NCI-H82 treated with DMSO at 0.1 percent for 48 hours (cell line): Measurements from ENCODE around the gene NT5C2.
A peak's percentile ranks its signal among the peaks of the same experiment; 100 is the strongest.
"Not testable (repeated sequence)": the region's sequence is repeated elsewhere in the genome, so short reads cannot be mapped to it uniquely, and the experiment has no call there.

Experiments
- DNase-seq: peaks from one replicate; lab custom pipeline; 2025; ENCODE audit not compliant: unreplicated experiment; lab: John Stamatoyannopoulos, UW

NT5C2 gene

DNA sequence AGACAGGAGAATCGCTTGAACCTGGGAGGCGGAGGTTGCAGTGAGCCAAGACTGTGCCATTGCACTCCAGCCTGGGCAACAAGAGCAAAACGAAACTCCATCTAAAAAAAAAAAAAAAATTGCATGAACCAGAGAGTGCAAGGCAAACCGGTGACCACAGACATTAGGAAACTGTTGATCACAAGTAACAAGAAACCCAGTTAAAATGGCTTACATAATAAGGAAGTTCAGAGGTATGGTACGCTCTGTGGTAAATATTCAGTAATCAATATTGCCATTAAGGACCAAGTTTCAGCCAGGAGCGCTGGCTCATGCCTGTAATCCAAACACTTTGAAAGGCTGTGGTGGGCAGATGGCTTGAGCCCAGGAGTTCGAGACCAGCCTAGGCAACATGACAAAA, 9.2 kb upstream of the NT5C2 start:
- DNase-seq: no peak

DNA sequence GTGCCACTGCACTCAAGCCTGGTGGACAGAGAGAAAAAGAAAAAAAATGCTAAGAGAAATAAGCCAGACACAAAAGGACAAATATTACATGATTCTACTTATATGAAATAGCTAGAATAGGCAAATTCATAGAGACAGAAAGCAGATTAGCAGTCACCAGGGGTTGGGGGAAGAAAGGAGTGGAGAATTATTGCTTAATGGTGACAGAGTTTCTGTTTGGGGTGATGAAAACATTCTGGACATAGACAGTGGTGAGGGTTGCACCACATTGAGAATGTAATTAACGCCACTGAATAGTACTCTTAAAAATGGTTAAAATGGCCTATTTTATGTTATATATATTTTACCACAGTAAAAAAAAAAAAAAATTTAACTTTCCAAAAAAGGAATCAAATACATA, 6.4 kb upstream of the NT5C2 start:
- no peak for DNase-seq

DNA sequence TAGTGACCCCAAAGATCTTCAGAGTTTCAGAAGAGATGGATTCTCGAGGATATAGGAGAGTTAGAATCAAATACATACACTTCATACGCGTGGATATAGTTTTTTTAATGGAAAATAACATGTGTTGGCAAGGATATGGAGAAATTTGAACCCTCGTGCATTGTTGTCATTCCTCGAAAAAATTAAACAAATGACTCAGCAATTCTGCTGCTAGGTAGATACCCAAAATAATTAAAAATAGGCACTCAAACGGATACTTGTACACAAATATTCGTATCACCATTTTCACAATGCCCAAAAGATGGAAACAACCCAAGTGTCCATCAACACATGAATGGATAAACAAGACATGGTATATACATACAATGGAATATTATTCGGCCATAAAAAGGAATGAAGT, 5.6 kb upstream of the NT5C2 start:
- no peak for DNase-seq

DNA sequence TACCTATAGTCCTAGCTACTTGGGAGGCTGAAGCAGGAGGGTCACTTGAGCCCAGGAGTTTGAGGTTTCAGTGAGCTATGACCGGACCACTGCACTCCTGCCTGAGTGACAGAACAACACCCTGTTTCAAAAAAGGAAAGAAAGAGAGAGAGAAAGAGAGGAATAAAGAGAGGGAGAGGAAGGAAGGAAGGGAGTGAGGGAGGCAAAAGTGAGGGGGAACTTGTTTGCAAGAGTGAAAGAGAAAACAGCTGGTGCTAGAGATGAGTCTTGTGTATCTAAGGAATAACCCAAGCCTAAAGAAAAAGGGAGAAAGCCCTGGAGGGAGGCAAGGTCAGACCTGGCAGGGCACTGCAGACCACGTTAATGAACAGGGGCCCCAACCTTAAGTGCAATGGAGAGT, 4.8 kb upstream of the NT5C2 start:
- no peak for DNase-seq

DNA sequence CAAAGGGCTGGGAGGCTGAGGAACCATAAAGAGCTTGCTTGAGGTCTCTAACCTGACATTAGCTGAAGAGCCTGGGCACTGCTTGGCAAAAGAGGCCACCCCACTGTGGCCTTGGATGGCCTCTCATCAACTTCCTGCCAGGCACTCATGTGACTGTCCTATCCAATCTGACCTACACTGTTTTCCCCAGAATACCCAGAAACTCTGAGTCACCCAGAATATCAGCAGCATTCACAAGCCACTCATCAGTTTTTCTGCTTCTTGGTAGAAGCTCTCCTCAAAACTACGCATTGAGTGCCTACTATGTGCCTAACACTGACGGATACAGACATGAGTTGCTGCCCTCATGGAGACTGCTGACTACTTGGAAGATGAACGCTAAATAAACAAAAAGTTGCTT, 4.1 kb upstream of the NT5C2 start:
- DNase-seq: no peak

DNA sequence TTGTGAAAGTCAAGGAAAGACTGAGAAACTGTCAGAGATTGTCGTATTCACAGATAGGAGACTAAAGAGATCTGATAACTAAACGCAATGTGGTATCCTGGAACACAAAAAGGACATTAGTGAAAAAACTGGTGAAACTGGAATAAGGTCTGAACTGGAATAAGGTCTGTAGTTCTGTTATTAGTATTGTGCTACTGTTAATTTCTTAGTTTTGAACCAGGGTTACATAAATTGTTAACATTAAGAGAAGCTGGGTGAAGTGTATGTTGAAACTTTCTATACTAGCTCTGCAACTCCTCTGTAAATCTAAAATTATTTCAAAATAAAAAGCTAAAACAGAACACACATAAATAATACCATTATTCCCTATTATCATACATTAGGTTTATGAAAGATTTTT, 3.4 kb upstream of the NT5C2 start:
- no peak for DNase-seq

DNA sequence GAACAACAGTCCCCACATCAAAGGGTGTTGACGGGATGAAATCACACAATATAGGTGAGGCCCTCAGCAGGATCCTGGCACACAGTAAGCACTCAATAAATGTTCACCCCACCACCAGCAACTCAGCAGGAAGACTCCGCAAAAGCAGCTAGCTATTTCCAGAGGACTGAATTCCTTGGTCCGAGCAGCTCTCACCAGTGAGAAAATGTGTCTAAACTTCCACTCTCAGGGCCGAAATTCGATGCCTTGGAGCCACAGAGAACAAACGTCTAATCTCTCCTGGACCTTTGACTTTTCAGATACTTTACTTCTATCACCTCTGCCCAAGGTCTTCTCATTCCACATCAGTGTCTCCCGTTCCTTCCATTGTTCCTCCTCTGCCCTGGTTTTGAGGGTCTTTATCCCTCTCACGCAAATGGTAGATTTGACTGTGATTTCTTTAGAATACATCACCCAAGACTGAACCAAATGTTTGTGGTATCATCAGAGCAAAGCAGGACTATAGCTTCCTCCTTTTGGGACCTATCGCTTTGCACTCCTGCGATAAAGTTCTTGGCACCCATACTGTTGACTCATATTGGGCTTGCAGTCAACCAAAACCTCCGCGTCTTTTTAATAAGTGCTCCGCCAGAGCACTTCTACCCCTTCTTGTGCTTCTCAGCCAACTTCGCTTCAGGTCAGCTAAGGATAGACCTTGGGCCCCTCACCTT, 903 bp upstream of the NT5C2 start:
- no peak for DNase-seq

DNA sequence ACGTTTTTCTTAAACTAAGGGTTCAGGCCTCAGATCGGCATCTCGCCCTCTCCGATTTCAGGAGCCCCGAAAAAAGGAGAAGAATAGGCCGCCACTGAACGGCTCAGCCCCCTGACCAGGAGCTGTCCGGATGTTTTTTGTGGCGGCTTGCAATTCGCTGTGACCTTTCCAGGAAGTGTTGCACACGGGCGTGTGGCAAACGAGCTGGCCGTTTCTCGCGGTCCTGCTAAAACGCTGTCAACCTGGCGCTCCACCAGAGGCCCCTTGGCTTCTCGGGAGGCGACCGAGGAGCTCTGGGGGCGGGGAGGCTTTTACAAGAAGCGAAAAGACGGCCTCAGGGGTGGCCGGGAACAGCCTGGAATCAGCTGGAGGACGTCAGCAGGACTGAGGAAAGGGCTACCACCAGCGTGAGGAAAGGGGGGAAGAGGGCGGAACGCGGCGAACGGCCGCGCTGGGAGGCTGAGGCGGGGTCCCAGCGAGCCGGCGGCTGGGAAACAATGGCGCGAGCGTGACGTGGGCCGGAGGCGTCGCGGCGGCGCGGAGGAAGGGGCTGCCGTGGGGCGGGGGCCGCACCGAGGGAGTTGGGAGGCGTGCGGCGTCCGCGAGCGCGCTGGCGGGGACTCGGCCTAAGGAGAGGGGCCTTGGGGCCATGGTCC, 493 bp downstream of the NT5C2 start:
- peak; percentile 10 for DNase-seq

DNA sequence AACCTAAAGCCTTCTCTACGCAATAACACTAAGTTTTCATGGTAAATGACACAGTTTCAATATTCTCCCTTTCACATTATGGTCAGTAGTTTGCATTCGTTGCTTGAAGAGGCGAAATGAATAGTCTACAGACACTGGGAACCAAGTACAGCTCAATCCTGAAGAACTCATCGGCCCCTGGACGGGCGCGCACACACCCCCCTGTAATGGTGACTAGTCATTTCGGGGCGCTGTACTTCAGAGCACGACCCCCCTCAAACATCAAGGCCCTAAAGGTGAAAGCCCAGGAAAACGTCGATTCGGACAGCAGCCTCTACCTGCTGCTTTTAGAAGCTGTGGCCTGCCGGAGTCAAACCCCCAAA, 1.0 kb downstream of the NT5C2 start:
- DNase-seq: no peak

DNA sequence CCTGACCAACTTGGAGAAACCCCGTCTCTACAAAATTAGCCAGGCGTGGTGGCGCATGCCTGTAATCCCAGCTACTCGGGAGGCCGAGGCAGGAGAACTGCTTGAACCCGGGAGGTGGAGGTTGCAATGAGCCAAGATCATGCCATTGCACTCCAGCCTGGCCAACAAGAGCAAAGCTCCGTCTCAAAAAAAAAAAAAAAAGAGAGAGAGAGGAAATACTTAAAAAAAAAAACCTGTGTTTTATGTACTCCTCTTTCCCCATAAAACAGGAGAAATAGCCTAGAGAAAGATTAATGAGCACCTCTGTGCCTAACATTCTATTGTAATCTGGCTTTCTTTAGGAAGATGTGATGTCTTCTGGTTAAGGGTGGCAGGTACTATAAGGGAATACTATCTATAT, 1.9 kb downstream of the NT5C2 start:
- not testable (repeated sequence) for DNase-seq

DNA sequence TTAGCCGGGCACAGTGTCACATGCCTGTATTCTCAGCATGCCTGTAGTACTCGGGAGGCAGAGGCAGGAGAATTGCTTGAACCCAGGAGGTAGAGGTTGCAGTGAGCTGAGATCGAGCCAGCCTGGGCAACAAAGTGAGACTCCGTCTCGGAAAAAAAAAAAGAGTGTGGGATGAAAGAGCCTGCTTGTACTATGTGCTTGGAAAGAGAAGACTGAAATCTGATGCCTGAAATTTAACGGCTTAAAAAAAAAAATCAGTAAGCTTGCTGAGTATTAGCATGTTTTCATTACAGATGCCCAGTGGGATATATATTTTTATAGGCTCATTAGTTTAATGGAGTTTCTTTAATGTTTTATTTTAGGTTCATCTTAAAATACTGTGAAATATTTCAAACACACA, 4.2 kb downstream of the NT5C2 start:
- DNase-seq: no peak

DNA sequence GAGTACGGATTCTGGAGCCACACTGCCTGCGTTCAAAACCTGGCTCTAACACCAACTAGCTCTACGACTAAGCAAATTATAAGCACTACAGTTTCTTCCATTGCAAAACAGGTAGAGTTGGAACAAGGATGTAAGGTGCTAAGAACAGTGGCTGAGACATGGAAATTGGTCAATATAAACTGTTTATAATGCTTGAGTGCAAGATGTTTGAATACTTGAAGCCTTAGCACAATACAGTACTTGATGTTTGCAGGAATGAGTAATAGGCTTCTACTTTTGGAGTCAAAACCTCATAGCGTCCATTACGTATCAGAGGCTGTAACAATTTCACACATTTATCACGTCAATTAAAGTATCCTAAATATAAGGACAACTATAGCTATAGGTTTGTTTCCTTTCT, 6.9 kb downstream of the NT5C2 start:
- no peak for DNase-seq

DNA sequence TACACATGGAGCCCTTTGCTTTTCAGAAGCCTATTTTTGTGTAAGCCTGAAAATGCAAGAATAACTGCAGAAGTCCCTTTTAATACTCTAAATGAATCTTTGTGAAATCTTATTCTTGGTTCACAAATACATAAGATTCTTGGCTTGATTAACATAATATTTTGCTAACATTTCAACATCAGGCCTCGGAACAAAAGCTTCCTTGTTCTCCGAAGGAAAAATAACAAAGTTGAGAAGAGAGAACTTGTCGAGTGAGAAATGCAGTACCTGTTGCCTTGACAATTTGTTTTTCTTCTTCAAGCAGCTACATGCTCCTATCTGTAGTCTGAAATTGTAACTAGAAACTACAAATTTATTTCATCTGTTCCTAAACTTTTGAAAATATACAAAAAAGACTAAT, 8.5 kb downstream of the NT5C2 start:
- no peak for DNase-seq

DNA sequence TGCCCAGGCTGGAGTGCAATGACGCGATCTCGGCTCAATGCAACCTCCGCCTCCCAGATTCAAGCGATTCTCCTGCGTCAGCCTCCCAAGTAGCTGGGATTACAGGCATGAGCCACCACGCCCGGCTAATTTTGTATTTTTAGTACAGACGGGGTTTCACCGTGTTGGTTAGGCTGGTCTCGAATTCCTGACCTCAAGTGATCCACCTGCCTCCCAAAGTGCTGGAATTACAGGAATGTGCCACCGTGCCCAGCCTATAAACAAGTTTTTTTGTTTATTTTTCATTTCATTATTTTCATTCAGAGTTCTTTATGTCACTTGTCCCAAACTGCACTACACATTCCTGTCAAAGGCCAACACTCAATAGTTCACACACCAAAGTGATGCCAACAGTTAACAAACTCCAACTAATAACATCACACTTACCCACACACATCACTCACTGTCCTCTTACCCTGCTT, 9.1 kb downstream of the NT5C2 start:
- DNase-seq: not testable (repeated sequence)

DNA sequence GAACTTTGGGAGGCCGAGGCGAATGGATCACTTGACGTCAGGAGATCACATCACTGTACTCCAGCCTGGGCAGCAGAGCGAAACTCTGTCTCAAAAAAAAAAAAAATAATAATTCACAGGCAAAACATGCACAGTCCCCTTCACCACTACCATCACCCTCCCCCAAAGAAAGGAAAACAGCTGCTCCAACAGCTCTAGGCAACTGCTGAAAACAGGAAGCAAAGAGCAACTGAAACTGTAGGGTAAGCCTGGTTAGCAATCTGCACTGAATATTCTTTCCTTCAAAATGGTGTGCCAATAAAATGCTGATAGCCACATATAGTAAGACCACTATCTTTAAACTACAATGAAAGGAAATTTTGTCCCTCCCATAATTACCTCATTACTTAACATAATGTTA, 11.8 kb downstream of the NT5C2 start:
- no peak for DNase-seq

DNA sequence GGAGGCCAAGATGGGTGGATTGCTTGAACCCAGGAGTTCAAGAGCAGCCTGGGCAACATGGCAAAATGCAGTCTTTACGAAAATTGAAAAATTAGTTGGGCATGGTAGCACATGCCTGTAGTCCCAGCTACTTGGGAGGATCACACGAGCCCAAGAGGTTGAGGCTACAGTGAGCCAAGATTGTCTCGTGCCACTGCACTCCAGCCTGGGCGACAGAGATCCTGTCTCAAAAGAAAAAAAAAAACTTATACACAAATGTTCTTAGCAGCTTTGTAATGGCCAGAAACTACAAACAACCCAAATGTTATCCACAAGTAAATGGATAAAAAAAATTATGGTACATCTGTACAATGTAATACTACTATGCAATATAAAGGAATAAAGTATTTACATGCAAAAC, 12.6 kb downstream of the NT5C2 start:
- no peak for DNase-seq

DNA sequence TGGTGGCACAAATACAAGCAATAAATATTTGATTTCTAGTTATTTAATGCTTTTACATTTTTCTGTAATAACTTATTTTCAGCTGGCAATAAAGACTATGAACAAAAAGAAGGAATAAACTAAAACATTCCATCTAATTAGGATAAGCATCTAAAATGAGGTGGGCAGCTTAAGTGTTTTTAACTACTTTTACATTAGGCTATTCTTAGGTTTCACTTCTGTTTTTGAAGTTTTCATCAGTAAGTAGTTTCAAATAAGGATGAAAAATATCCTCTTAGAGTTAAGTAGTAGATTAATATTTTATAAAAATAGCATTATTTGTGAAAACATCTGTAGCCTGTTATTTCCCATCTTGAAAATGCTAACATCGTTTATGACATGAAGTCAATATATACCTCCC, 15.9 kb downstream of the NT5C2 start:
- no peak for DNase-seq

DNA sequence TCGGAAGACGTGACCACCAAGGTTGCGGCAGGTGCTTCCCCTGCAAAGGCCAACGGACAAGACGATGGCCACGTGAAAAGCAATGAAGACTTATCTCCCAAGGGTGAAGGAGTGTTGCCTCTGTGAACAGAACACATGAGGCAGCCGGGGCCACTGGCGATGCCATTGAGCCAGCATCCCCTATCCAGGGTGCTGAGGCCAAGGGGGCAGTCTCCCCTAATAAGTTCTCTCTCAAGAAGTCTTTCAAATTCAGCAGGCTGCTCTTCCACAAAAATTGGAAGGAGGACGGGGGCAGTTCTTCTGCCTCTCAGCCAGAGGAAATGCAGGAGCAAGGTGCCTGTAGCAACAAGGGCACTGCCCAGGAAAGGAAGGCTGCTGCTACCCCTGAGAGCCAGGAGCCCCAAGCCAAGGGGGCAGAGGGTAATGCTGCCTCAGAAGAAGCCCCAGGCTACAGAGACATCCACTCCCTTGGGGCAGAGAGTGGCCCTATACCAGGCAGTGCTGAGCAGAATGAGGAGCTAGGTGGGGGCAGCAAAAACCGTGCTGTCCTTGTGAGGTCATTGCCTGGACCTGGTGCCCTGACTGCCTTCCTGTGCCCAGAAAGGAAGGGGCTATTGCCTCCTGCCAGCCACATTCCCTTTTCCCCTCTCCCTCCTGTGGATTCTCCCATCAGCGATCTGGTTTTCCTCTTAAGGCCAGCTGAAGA, 17.3 kb downstream of the NT5C2 start:
- DNase-seq: no peak

DNA sequence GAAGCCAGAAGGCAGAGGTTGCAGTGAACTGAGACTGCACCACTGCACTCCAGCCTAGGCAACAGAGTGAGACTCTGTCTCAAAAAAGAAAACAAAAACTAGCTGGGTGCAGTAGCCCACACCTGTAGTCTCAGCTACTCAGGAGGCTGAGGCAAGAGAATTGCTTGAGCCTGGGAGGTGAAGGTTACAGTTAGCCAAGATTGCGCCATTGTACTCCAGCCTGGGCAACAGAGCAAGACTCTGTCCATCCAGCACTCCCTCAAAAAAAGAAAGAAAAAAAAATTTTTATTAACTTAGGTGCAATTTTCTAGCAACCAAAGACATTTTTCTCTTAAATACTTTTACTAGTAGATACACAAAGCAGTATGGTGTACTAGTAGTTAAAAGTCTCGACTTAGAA, 18.7 kb downstream of the NT5C2 start:
- not testable (repeated sequence) for DNase-seq

DNA sequence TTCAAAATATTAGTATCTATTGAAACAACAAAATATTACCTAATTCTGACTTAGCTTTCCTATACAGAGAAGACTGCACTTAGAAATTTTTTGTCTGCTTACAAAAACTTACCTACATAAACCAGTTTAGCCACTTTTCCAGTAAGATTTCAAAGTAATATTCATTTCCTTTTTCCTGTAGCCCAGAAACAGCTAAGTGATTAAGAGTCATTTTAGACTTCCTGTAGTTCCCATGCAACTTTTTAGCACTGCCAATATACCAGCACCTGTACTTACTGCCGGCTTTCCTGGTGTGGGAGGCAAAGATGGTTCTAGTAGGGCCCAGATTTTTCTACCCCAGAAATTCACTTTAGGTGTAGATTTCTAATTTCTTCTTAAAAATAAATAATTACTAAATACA, 21.8 kb downstream of the NT5C2 start:
- DNase-seq: no peak

DNA sequence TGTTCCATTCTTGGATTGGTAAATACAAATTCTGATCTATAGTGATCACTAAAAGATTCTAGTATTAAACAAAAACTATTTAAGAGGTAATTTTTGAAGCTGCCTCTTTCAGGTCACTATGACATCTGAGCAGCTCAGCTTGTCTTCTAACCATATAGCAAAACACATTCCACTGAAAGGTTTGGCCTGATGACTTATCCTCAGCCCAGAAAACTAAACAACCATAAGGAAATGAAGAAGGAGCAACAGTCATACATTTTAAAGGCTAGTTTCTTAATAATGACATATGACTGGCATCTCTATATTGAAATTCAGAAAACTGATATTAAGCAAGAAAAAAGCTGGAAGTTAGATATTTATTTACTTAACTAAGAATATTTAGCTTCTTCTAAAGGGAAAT, 24.6 kb downstream of the NT5C2 start:
- DNase-seq: no peak

DNA sequence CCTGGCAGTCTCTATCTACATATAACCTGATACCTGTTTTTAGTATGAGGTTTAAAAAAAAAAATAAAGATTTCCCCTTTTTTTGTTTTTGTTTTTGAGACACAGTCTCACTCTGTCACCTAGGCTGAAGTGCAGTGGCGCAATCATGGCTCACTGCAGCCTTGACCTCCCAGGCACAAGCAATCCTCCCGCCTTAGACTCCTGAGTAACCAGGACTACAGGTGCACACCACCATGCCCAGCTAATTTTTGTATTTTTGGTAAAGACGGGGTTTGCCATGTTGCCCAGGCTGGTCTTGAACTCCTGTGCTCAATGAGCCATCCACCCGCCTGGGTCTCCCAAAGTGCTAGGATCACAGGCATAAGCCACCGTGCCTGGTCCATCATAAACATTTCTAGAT, 25.5 kb downstream of the NT5C2 start:
- not testable (repeated sequence) for DNase-seq
